ENCODE measurements around the gene LHB. TPM values are rescaled to one million over a fixed set of nuclear protein-coding genes. Genes with fewer than 3 reads are reported as not detected.

The LHB gene
- under 1 TPM in 1 of 3 donors, not detected in 2; 0.65 TPM for total RNA-seq
- long read RNA-seq, donor 1, result 0 reads
- long read RNA-seq, donor 2, result 0 reads

DNA sequence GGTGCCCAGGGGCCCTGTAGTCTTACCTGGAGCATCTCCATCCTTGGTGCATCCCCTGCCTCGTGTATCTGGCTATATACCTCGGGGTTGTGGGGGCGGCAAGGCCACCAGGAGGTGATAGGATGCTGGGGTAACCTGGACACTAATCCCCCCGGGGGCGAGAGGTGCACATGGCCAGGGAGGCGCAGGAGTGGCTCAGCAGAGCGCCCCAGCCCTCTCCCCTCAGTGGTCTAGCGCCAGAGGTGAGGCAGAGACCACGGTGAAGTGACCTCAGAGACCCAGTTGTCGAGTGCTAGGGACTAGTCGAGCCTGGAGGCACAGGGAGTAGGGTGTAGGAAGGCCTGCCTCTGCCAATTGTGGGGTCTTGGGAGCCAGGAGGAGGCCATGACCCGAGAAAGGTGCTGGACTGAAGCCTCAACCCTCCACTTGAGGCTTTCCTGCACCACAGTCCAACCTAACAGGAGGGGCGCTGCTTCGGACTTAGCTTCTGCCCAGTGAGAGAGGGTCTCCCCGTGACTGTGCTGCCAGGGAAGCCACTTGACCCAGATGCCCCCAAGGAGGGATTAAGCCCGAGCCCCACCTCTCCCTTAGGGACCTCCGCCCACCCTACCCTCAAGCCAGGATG lies at the start of gene LHB:
Gene LHB, minus strand, starts transcription at position 51 of the 625 bp plus-strand sequence. Its CDS starts 10 bp downstream, at position 41.
- Histone ChIP-seq H3K4me3 (no peak within 1 kb of the TSS), H3K9me3 (no peaks in the 10 kb centered on the region), H3K36me3 (ENCODE audit: low read depth) (no peaks in the 10 kb centered on the region), H3K4me1 (ENCODE audit: low read depth) (peaks cover 12% of the 10 kb centered on the region)
- intact Hi-C loops (cut with DNase I, micrococcal nuclease), result no loop called here
- ATAC-seq, result no peak
- TF ChIP-seq, protein P1, sequence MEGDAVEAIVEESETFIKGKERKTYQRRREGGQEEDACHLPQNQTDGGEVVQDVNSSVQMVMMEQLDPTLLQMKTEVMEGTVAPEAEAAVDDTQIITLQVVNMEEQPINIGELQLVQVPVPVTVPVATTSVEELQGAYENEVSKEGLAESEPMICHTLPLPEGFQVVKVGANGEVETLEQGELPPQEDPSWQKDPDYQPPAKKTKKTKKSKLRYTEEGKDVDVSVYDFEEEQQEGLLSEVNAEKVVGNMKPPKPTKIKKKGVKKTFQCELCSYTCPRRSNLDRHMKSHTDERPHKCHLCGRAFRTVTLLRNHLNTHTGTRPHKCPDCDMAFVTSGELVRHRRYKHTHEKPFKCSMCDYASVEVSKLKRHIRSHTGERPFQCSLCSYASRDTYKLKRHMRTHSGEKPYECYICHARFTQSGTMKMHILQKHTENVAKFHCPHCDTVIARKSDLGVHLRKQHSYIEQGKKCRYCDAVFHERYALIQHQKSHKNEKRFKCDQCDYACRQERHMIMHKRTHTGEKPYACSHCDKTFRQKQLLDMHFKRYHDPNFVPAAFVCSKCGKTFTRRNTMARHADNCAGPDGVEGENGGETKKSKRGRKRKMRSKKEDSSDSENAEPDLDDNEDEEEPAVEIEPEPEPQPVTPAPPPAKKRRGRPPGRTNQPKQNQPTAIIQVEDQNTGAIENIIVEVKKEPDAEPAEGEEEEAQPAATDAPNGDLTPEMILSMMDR (IDR thresholded peaks at IDR 0.05), result no peak
- DNase-seq, result no peak

DNA sequence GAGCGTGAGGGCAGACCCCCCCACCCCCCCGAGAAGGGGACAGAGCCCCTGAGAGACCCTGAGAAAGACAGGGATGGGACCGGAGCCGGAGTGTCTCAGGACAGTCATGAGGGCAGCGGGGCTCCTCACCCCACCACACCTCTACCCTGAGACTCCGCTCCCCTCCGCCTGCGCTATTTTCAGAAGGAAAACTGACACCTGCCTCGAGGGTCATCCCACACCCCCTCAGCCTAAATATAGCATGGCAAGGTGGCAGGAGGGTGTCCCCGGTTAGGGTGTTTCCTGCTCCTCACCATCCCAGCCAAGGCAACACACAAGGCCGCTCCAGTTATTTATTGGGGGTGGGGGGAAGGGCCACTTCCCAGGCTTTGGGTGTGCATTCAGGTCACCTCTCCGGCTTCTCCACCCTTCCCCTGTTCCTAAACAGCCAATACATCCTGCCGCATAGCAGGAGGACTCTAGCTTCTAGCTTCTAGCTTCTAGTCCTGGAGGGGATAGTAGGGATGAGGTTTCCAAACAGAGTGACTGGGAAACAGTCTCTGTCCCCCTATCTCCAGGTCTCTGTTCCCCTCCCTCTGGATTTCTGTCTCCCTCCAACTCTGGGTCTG lies 49.1 kb upstream of the LHB start:
- TF ChIP-seq, protein P1 (IDR thresholded peaks at IDR 0.05), result no peak
- Histone ChIP-seq H3K4me3 (no peak overlapping the region), H3K4me1 (ENCODE audit: low read depth) (peaks cover 5% of the 10 kb centered on the region), H3K36me3 (ENCODE audit: low read depth) (no peaks in the 10 kb centered on the region), H3K9me3 (no peaks in the 10 kb centered on the region)
- DNase-seq (no peak), ATAC-seq (no peak)
- intact Hi-C loops (cut with DNase I, micrococcal nuclease), result no loop called here

DNA sequence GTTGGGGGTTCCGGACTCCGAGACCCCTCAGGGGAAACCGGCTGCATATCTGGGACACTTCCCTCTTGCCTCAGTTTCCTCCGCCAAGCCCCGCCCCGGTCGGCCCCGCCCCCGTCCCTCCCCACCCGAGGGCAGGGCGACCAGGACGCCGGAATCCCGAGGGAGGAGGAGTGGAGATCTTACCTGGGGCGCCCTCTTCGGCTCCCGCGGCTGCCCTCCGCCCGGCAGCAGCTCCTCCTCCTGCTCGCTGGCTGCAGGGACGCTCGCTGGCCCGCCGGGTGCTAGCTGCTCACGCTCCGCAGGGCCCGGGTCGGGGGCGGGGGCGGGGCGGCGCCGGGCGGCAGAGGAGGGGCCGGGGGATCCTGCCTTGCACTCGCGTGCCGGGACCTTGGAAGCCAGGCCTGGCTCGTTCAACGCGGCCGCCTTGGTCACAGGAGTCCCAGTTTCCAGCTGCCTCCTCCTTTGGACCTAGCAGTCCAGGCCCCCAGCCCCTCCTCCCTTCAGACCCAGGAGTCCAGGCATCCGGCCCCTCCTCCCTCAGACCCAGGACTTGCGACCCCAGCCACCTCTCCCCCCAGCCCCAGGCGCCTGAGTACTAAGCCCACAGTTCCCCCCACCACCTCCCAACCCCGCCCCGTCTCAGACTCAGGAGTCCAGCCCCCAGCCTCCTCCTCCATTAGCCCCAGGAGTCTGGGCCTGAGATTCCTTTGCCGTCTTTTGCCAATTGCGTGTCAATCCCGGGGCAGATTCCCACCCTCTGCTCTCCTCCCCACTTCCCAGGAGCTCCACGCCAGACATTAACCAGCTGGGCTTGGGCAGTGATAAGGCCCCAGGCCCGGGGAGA lies 48.1 kb upstream of the LHB start, which contains the start of gene NTF4:
Gene NTF4, minus strand, starts transcription at position 51 of the 844 bp plus-strand sequence. CDS start 2,821 bp downstream, outside the sequence.
- intact Hi-C loops (cut with DNase I, micrococcal nuclease), result no loop called here
- no peaks in the 10 kb centered on the region for H3K36me3 ChIP-seq (ENCODE audit: low read depth)
- peak in 1 of 3 donors; percentile 49 for DNase-seq
- H3K9me3 ChIP-seq, result no peaks in the 10 kb centered on the region
- H3K4me1 ChIP-seq (ENCODE audit: low read depth), result peaks cover 5% of the 10 kb centered on the region
- peak; percentile 66 for ATAC-seq
- no peak within 1 kb of the TSS for H3K4me3 ChIP-seq
- TF ChIP-seq, protein P1 (IDR thresholded peaks at IDR 0.05), result no peak

DNA sequence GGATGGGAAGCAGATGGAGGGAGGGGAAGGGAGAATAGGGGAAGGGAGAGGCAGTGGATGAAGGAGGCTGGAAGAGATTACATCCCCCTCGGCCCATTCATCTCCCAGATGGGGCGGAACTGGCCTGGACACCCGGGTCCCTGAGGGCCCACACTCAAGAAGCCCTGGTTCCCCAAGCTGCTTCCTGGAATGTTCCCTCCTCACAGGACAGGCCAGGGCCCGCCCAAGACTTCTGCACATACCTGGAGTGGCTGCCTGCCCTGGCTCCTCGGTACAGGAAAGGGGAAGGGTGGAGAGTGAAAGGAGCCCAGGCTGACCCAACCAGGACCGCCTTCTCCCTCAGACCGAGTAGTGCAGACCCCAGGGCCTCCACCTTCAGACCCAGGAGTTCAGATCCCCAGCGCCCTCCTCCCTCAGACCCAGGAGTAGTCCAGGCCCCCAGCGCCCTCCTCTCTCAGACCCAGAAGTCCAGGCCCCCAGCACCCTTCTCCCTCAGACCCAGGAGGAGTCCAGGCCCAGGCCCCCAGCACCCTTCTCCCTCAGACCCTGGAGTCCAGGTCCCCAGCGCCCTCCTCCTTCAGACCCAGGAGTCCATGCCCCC lies 47.2 kb upstream of the LHB start:
- DNase-seq, result no peak
- TF ChIP-seq, protein P1 (IDR thresholded peaks at IDR 0.05), result no peak
- H3K4me3 ChIP-seq, result no peak overlapping the region
- H3K9me3 ChIP-seq, result no peaks in the 10 kb centered on the region
- ATAC-seq, result peak; percentile 23
- H3K36me3 ChIP-seq (ENCODE audit: low read depth), result no peaks in the 10 kb centered on the region
- peaks cover 5% of the 10 kb centered on the region for H3K4me1 ChIP-seq (ENCODE audit: low read depth)
- intact Hi-C loops (cut with DNase I, micrococcal nuclease), result no loop called here

DNA sequence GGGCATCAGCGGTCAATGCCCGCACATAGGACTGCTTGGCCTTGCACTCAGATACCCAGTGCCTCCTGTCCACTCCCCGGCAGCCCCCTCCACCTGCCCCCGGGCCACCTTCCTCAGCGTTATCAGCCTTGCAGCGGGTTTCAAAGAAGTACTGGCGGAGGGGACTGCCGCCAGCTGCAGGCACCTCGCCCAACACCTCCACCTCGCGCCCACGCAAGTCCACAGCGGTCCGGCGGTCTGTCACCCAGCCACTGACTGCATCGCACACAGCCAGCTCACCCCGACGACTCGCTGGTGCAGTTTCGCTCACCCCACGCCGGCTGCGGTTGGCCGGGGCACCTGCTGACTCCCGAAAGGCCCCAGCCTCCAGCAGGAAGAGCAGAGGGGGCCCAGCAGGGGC lies 44.6 kb upstream of the LHB start:
- intact Hi-C loops (cut with DNase I, micrococcal nuclease), result no loop called here

More for the DNA sequence above, 44.6 kb upstream of the LHB start:
- no peaks in the 10 kb centered on the region for H3K36me3 ChIP-seq (ENCODE audit: low read depth)
- TF ChIP-seq, protein P1 (IDR thresholded peaks at IDR 0.05), result no peak
- no peak overlapping the region for H3K4me3 ChIP-seq
- no peak for ATAC-seq
- H3K9me3 ChIP-seq, result no peaks in the 10 kb centered on the region
- peaks cover 18% of the 10 kb centered on the region for H3K4me1 ChIP-seq (ENCODE audit: low read depth)
- no peak for DNase-seq

Data from mucosa of descending colon (tissue), 3 donors.